GM23248 (cell line): ENCODE data around the gene TMEM82. TPM values are rescaled to one million over a fixed set of nuclear protein-coding genes. Genes with fewer than 3 reads are reported as not detected.

Experiments used
- DNase-seq: peaks from one replicate; pipeline ENCODE4 v3.0.0-alpha.2; 2015
- H2AFZ ChIP-seq: fragments of 200-600 bp; sonication (generic); 2 replicates; pipeline ENCODE4 v1.6.1; 2016; ENCODE audit warnings: antibody characterized with exemption
- H3F3A ChIP-seq: fragments of 200-600 bp; sonication (generic); 2 replicates; pipeline ENCODE4 v1.6.1; 2016; ENCODE audit warnings: mild to moderate bottlenecking, antibody characterized with exemption, mixed run types; ENCODE audit not compliant: insufficient read depth
- H3K27ac ChIP-seq: fragments of 200-600 bp; sonication (generic); 2 replicates; pipeline ENCODE4 v1.5.1; 2016; ENCODE audit warnings: mild to moderate bottlenecking
- H3K27me3 ChIP-seq: fragments of 200-600 bp; sonication (generic); replicated peaks from 2 replicates; pipeline ENCODE4 v1.6.1; 2016; ENCODE audit warnings: mild to moderate bottlenecking; ENCODE audit not compliant: insufficient read depth
- H3K36me3 ChIP-seq: fragments of 200-600 bp; sonication (generic); 2 replicates; pipeline ENCODE4 v1.6.1; 2016; ENCODE audit warnings: low read depth, mild to moderate bottlenecking
- H3K4me1 ChIP-seq: fragments of 200-600 bp; sonication (generic); 2 replicates; pipeline ENCODE4 v1.6.1; 2016; ENCODE audit warnings: mild to moderate bottlenecking; ENCODE audit not compliant: insufficient read depth
- H3K4me2 ChIP-seq: fragments of 200-600 bp; sonication (generic); one replicate; pipeline ENCODE4 v1.6.1; 2016; ENCODE audit warnings: mild to moderate bottlenecking; ENCODE audit not compliant: unreplicated experiment
- H3K4me3 ChIP-seq: fragments of 200-600 bp; sonication (generic); 2 replicates; pipeline ENCODE4 v1.5.1; 2016; ENCODE audit warnings: mild to moderate bottlenecking
- H3K79me2 ChIP-seq: fragments of 200-600 bp; sonication (generic); 2 replicates; pipeline ENCODE4 v1.6.1; 2016; ENCODE audit warnings: mild to moderate bottlenecking; ENCODE audit not compliant: insufficient read depth
- H3K9ac ChIP-seq: fragments of 200-600 bp; sonication (generic); 2 replicates; pipeline ENCODE4 v1.6.1; 2016; ENCODE audit warnings: mild to moderate bottlenecking
- H3K9me2 ChIP-seq: fragments of 200-600 bp; sonication (generic); 2 replicates; pipeline ENCODE4 v1.6.1; 2016; ENCODE audit warnings: mixed run types, mild to moderate bottlenecking, moderate library complexity; ENCODE audit not compliant: insufficient read depth
- H3K9me3 ChIP-seq: fragments of 200-600 bp; sonication (generic); one replicate; pipeline ENCODE4 v1.6.1; 2017; ENCODE audit warnings: low read depth
- H4K20me1 ChIP-seq: fragments of 200-600 bp; sonication (generic); 2 replicates; pipeline ENCODE4 v1.6.0; 2016; ENCODE audit not compliant: insufficient read depth
- EZH2 ChIP-seq: fragments of 200-600 bp; sonication (generic); IDR thresholded peaks from 2 replicates; pipeline ENCODE4 v1.6.1; 2018; ENCODE audit warnings: antibody characterized with exemption, mild to moderate bottlenecking; ENCODE audit not compliant: insufficient read depth, poor library complexity, severe bottlenecking
- EZH2phosphoT487 ChIP-seq: fragments of 200-600 bp; sonication (generic); IDR thresholded peaks from 2 replicates; pipeline ENCODE4 v1.6.1; 2018; ENCODE audit warnings: antibody characterized with exemption, moderate library complexity, mild to moderate bottlenecking, low read depth; ENCODE audit not compliant: insufficient read depth
- WGBS, 2 experiments: methylation state at CpG; one replicate each; pipeline ENCODE4 v1.1.6; 2015 to 2017; ENCODE audit warnings: low lambda C conversion rate in 2 of 2, low coverage in 1 of 2; ENCODE audit errors: missing lambda C conversion rate in 2 of 2; 5-methylcytosine and 5-hydroxymethylcytosine counted together
- in situ Hi-C: fragments of 300-500 bp; cut with MboI; formaldehyde crosslinking; loops from 2 replicates; pipeline ENCODE4 v1.15.0; 2020
- polyA plus RNA-seq: library from polyadenylated mRNA; unstranded; fragments of >200 nt; fragmentation: Nextera tagmentation; extraction: Ambion mirVana; gene quantifications from 2 replicates; pipeline ENCODE4 v1.2.1, GENCODE V29; 2016
- total RNA-seq: library from RNA; depleted of rRNA; stranded (reverse); fragments of >200 nt; shearing (Covaris generic); gene quantifications from 2 replicates; pipeline ENCODE4 v1.2.3, GENCODE V29; 2014

The TMEM82 gene
- total and polyA plus RNA-seq, 2 experiments from 2014 or later = not detected

- TF ChIP-seq EZH2 (no peak), EZH2phosphoT487 (no peak)
- Histone ChIP-seq H3F3A (no peaks in the 10 kb centered on the region), H4K20me1 (no peaks in the 10 kb centered on the region), H3K4me3 (no peak overlapping the region), H3K27ac (no peak overlapping the region), H3K36me3 (no peaks in the 10 kb centered on the region), H3K79me2 (0 out of 2 replicates have a peak, but pooled peaks cover 5% of the 10 kb centered on the region), H3K9me2 (no peaks in the 10 kb centered on the region), H3K27me3 (no peaks in the 10 kb centered on the region), H3K4me1 (no peaks in the 10 kb centered on the region), H3K4me2 (no peak overlapping the region), H3K9ac (no peak overlapping the region), H2AFZ (no peak overlapping the region), H3K9me3 (no peaks in the 10 kb centered on the region)
- WGBS, 2 experiments = 79 to 81% methylated on average over 4 of the region's 4 CpGs
- no peak for DNase-seq
- in situ Hi-C loops = no loop called here
Measured at GRCh38 chr1:15722411-15722810, 19.9 kb upstream of the TMEM82 start.

DNA sequence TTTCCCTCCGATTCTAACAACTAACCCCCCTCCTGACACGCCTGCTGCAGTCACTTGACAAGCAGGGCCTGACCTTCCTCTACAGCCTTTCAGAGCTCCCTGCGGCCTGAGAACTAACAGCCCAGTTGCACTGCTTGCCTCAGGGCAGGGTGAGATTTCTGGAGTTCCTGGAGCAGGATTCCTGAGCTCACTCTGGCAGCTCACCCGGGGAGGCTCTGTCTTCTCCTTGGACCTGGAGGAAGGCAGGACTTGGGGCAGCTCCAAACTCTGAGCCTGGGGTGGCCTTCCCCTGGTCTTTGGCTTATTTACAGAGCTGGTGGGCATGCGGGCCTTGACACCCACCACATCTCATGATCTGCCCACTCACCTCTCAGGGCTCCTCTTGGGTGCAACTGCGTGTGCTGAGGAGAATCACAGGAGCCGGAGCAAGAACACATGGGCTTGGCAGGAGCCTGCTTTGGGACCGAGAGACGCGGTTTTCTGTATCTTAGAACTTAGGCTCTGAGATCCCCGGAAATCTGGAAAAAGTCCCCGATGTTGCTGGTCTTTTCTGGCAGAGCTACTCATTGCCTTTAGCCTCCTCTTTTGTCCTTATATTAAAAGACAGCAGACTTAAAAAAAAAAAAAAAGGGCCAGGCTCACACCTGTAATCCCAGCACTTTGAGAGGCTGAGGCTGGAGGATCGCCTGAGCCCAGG is 19.3 kb upstream of the TMEM82 start:
- Histone ChIP-seq H3K27ac (no peak overlapping the region), H3K27me3 (no peaks in the 10 kb centered on the region), H3K36me3 (no peaks in the 10 kb centered on the region), H3K4me3 (no peak overlapping the region), H3K9ac (no peak overlapping the region), H3K4me2 (no peak overlapping the region), H2AFZ (no peak overlapping the region), H3K79me2 (0 out of 2 replicates have a peak, but pooled peaks cover 2% of the 10 kb centered on the region), H3K4me1 (no peaks in the 10 kb centered on the region), H3K9me2 (no peaks in the 10 kb centered on the region), H4K20me1 (no peaks in the 10 kb centered on the region), H3K9me3 (no peaks in the 10 kb centered on the region), H3F3A (no peaks in the 10 kb centered on the region)
- no peak for DNase-seq
- WGBS, 2 experiments = 79 to 82% methylated on average over 13 of the region's 13 CpGs
- no peak for TF ChIP-seq EZH2
- no peak for TF ChIP-seq EZH2phosphoT487
- in situ Hi-C loops = no loop called here

GRCh38 chr1:15723631-15724246 is 18.6 kb upstream of the TMEM82 start:
- H2AFZ ChIP-seq = no peak overlapping the region
- no peaks in the 10 kb centered on the region for H3K36me3 ChIP-seq
- DNase-seq = no peak
- no peaks in the 10 kb centered on the region for H3K27me3 ChIP-seq
- no peaks in the 10 kb centered on the region for H4K20me1 ChIP-seq
- H3F3A ChIP-seq = no peaks in the 10 kb centered on the region
- H3K4me3 ChIP-seq = no peak overlapping the region
- H3K4me2 ChIP-seq = no peak overlapping the region
- no peaks in the 10 kb centered on the region for H3K4me1 ChIP-seq
- in situ Hi-C loops = no loop called here
- WGBS, 2 experiments = 74 to 78% methylated on average over 19 to 20 of the region's 20 CpGs
- H3K79me2 ChIP-seq = no peaks in the 10 kb centered on the region
- H3K9me2 ChIP-seq = no peaks in the 10 kb centered on the region
- H3K27ac ChIP-seq = no peak overlapping the region
- H3K9me3 ChIP-seq = no peaks in the 10 kb centered on the region
- no peak overlapping the region for H3K9ac ChIP-seq
- no peak for TF ChIP-seq EZH2phosphoT487
- no peak for TF ChIP-seq EZH2

DNA sequence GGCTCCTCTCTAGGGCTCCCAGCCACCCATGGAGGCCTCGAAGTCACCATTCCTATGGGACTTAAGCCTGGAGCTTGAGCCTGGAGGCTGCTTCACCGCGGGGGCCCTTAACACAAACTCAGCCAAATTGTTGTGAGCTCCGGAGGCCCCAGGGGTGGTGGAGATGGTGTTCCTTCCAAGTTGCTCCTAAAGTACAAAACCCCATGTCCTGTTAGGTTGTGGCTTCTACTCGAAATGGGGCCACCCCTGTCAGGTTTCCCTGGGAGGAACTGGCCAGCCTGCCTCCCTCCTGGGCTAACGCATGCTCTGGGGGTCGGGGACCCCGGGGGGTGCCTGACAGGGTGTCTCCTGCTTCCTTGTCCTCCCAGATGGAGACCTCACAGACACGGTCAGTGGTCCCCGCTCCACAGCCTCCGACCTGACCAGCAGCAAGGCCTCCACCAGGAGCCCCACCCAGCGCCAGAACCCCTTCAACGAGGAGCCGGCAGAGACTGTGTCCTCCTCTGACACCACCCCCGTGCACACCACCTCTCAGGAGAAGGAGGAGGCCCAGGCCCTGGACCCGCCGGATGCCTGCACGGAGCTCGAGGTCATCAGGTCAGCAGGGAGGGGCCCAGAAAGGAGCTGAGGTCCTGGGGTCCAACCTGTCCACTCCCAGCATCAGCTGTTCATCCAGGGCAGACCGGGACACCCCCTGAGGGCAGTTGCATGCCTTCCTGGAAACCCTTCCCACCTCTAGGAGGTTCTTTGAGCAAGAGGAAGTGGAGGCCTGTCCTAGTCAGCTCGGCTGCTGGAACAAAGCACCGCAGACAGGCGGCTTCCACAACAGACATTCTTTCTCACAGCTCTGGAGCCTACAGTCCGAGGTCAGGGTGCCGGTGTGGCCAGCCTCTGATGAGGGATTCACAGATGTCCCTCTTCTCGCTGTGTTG is 17.1 kb upstream of the TMEM82 start:
- no peaks in the 10 kb centered on the region for H3K9me2 ChIP-seq
- no peaks in the 10 kb centered on the region; the same call in 1 of the 2 replicates for H3K36me3 ChIP-seq
- no peaks in the 10 kb centered on the region for H3K27me3 ChIP-seq
- no peaks in the 10 kb centered on the region for H3K4me1 ChIP-seq
- no peak overlapping the region for H2AFZ ChIP-seq
- H3K27ac ChIP-seq = no peak overlapping the region
- no peak overlapping the region for H3K4me3 ChIP-seq
- no peaks in the 10 kb centered on the region for H3F3A ChIP-seq
- H4K20me1 ChIP-seq = no peaks in the 10 kb centered on the region
- TF ChIP-seq EZH2 (no peak), EZH2phosphoT487 (no peak)
- H3K9ac ChIP-seq = no peak overlapping the region
- no peak overlapping the region for H3K4me2 ChIP-seq
- H3K79me2 ChIP-seq = no peaks in the 10 kb centered on the region
- H3K9me3 ChIP-seq = no peaks in the 10 kb centered on the region
- DNase-seq = no peak
- in situ Hi-C loops = no loop called here
- 84 to 89% methylated on average over 25 to 26 of the region's 26 CpGs for WGBS, 2 experiments
